ENCODE measurements around the gene SLC12A7. TPM values are rescaled to one million over a fixed set of nuclear protein-coding genes. Genes with fewer than 3 reads are reported as not detected.

Gene SLC12A7
- total RNA-seq, 4 donors from 2014 or later: 26.1 to 41.6 (median 29.1) TPM

GRCh38 chr5:1103505-1104326 lies 8.1 kb downstream of the SLC12A7 start:
- WGBS, 2 donors: 28 to 52% methylated on average over 14 to 28 of the region's 33 CpGs
- Histone ChIP-seq H3K9me3 (no peaks in the 10 kb centered on the region), H3K4me1 (peaks cover 54 to 60% of the 10 kb centered on the region in 2 donors), H3K27me3 (no peaks in the 10 kb centered on the region), H3K36me3 (no peaks in the 10 kb centered on the region), H3K4me3 (replicated peaks in 1 of 3) (no peak overlapping the region), H3K27ac (peak overlapping the region; percentile 76 to 95 (median 85))
- peak; percentile 85 to 90 for DNase-seq
- TF ChIP-seq CTCF (IDR thresholded peaks at IDR 0.05) (no peak), POLR2A (IDR thresholded peaks at IDR 0.05) (peak in 1 of 2 donors; percentile 36)
- intact Hi-C loops (cut with DNase I): no loop called here

GRCh38 chr5:1103093-1103492 lies 8.8 kb downstream of the SLC12A7 start:
- no peaks in the 10 kb centered on the region for H3K9me3 ChIP-seq
- peak overlapping the region; percentile 36 to 95 (median 85) for H3K27ac ChIP-seq
- no peaks in the 10 kb centered on the region for H3K36me3 ChIP-seq
- no peak overlapping the region for H3K4me3 ChIP-seq (replicated peaks in 1 of 3)
- intact Hi-C loops (cut with DNase I): no loop called here
- DNase-seq: no peak
- H3K4me1 ChIP-seq: peaks cover 56 to 61% of the 10 kb centered on the region in 2 donors
- TF ChIP-seq POLR2A (IDR thresholded peaks at IDR 0.05): no peak
- TF ChIP-seq CTCF (IDR thresholded peaks at IDR 0.05): no peak
- H3K27me3 ChIP-seq: no peaks in the 10 kb centered on the region
- WGBS, 2 donors: 67 to 80% methylated on average over 10 to 11 of the region's 11 CpGs

- Histone ChIP-seq H3K36me3 (no peaks in the 10 kb centered on the region), H3K27me3 (no peaks in the 10 kb centered on the region), H3K4me1 (peaks cover 56 to 61% of the 10 kb centered on the region in 2 donors), H3K27ac (peak overlapping the region; percentile 36 to 95 (median 46)), H3K9me3 (no peaks in the 10 kb centered on the region), H3K4me3 (replicated peaks in 1 of 3) (no peak overlapping the region)
- WGBS, 2 donors: 29 to 40% methylated on average over 17 of the region's 23 CpGs
- DNase-seq: peak; percentile 56 to 70
- peak in 1 of 2 donors; percentile 13 for TF ChIP-seq POLR2A (IDR thresholded peaks at IDR 0.05)
- no peak for TF ChIP-seq CTCF (IDR thresholded peaks at IDR 0.05)
- intact Hi-C loops (cut with DNase I): no loop called here
Observed at GRCh38 chr5:1101961-1102713, 9.7 kb downstream of the SLC12A7 start.

- intact Hi-C loops (cut with DNase I): no loop called here
- H3K4me1 ChIP-seq: peaks cover 53 to 61% of the 10 kb centered on the region in 2 donors
- no peaks in the 10 kb centered on the region for H3K9me3 ChIP-seq
- H3K27me3 ChIP-seq: no peaks in the 10 kb centered on the region
- no peak overlapping the region for H3K27ac ChIP-seq
- H3K36me3 ChIP-seq: no peaks in the 10 kb centered on the region
- DNase-seq: no peak
- WGBS, 2 donors: 77 to 82% methylated on average over 26 to 28 of the region's 33 CpGs
- H3K4me3 ChIP-seq (replicated peaks in 1 of 3): no peak overlapping the region
- TF ChIP-seq CTCF (IDR thresholded peaks at IDR 0.05) (no peak), POLR2A (IDR thresholded peaks at IDR 0.05) (no peak)
Observed at GRCh38 chr5:1100664-1101574, 10.9 kb downstream of the SLC12A7 start.

All from thyroid gland (tissue), 4 donors.